HG03175 (cell line): ENCODE measurements around the gene ABHD11.
A peak's percentile ranks its signal among the peaks of the same experiment; 100 is the strongest.
"Not testable (repeated sequence)": the region's sequence is repeated elsewhere in the genome, so short reads cannot be mapped to it uniquely, and the experiment has no call there.

Source experiments
- ATAC-seq: cut with Tn5 transposase; IDR thresholded peaks from one replicate; pipeline ENCODE4 v1.9.1; 2021; ENCODE audit warnings: mild to moderate bottlenecking, moderate library complexity; ENCODE audit not compliant: unreplicated experiment

The ABHD11 gene

GRCh38 chr7:73738612-73739386 lies at the start of gene ABHD11:
Gene ABHD11, minus strand, starts transcription at chr7:73738802. Its CDS starts 32 bp downstream, at chr7:73738770.
- ATAC-seq = peak; percentile 86

- not testable (repeated sequence) for ATAC-seq
Observed at GRCh38 chr7:73787786-73788048, 49.1 kb upstream of the ABHD11 start.

DNA sequence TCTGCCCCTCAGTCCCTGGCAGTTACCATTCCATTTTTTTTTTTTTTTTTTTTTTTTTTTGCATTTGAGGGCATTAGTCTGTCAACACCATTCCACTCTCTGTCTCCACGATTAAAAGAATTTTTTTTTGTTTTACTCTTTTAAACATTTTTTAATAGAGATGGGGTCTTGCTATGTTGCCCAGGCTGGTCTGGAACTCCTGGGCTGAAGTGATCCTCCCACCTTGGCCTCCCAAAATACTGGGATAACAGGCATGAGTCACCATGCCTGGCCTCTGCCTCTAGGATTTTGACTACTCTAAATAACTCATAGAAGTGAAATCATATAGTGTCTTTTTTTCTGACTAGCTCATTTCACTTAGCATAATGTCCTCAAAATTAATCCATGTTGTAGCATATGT lies 48.0 kb upstream of the ABHD11 start:
- ATAC-seq = no peak

- ATAC-seq = no peak
Observed at GRCh38 chr7:73779517-73779916, 40.9 kb upstream of the ABHD11 start.

DNA sequence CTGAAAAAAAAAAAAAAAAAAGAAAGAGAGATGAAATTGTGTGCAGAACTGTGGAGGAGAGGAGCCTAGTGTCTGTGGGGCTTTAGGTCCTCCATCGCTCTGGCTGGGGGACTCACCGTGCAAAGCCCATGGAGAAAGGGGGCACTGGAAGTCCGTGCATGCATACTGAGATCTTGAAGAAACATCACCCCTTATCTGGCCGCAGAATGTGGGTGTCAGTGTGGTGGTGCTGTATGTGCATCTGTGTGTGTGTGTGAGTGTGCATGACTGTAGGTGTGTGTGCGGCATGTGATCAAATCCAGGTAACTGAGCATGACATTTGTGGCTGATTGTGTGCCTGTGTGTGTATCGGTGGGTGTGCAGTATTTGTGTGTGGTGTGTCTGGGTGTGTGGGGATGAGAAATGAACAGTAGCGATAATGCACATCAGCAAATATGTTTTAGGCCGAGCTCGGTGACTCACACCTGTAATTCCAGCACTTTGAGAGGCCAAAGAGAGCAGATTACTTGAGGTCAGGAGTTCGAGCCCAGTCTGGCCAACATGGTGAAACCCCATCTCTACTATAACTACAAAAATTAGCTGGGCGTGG lies 40.3 kb upstream of the ABHD11 start:
- no peak for ATAC-seq

DNA sequence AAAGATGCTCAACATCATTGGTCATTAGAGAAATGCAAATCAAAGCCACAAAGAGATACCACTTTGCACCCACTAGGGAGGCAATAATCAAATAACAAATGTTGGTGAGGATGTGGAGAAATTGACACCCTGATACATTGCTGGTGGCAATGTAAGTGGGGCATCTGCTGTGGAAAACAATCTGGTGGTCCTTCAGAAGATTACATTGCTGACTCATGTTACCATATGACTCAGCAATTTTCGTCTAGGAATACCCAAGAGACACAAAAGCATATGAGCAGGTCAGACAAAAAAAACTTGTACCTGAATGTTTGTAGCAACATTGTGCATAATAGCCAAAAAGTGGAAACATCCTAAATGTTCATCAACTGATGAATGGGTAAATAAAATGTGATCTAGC lies 36.3 kb upstream of the ABHD11 start:
- ATAC-seq = no peak

DNA sequence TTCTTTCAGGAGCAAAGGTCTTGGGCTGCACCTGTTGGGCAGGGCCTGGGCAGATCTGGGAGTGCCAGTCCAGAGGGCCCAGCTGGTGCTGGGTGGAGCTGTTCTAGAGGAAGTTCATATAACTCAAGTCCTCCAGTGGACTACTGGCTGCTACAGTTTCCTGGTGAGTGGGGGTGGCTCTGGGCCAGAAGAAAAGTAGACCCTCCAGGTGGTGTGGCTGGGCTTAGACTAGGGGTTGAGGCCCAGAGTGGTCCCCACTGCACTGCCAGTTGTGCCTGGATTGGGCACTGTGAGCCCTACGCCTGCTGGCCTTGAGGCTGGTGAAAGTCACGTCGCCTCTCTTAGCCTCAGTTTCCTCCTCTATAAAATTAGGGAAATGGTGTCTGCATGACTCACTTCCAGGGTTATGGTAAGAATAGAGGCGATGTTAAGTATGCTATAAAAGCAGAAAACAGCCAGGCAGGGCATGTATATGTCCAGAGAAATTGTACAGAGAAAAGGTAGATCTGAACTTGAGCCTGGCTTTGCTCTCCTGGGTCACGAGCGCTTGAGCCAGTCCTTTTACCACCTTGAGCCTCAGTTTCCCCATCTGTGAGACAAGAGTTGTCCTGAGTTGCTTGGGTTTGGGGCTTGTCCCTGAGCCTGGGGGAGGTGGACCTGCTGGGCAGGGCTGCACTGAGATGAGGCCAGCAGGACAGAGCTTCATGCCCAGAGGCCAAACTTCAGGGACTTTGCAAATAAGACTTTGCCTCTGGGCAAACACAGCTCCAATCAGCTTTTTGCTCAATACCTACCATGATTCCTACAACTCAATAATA lies 35.3 kb upstream of the ABHD11 start:
- ATAC-seq = no peak

DNA sequence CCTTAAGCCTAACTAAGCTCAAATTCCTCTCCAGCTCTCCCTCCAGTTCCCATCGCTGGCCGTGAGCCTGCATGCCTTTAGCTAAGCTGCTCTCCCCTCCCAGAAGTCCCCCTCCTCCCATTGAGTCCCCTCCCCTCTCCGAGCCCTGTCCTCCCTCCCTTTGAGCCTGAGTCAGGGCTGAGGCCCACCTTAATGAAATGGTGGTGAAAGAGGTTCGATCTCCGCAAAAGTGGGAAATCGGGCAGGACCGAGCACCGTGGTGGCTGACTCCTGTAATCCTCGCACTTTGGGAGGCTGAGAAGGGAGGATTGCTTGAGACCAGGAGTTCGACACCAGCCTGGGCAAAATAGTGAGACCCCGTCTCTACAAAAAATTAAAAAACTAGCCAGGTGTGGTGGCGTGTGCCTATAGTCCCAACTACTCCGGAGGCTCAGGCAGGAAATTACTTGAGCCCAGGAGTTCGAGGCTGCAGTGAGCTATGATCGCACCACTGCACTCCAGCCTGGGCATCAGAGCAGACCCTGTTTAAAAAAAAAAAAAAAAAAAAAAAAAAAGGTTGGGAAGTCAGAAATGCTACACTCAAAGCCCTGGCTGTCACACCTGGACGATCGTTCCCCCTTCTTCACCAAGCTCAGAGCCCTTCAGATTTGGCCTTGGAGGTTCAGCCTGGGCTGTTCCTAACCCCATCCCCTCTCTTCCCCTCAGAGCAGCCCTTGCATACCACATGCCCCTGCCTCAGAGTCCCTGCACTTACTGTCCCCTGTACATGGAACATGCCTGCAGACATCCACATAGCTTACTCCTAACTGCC lies 32.5 kb upstream of the ABHD11 start:
- ATAC-seq = no peak

GRCh38 chr7:73770002-73770859 lies 31.6 kb upstream of the ABHD11 start, which contains the start of gene CLDN3:
Gene CLDN3, minus strand, starts transcription at chr7:73770270. Its CDS starts 221 bp downstream, at chr7:73770049.
- no peak for ATAC-seq

DNA sequence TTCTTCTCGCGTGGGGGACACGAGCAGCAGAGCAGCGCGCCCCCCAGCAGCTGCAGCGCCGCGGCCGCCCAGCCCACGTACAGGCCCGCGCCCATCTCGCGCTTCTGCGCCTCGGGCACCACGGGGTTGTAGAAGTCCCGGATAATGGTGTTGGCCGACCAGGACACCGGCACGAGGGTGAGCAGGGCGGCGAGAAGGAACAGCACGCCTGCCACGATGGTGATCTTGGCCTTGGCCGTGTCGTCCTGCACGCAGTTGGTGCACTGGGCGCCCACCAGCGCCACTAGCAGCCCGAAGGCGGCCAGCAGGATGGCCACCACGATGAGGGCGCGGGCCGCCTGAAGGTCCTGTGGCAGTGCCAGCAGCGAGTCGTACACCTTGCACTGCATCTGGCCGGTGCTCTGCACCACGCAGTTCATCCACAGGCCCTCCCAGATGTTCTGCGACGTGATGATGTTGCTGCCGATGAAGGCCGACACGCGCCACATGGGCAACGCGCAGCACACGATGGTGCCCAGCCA lies 30.9 kb upstream of the ABHD11 start:
- no peak for ATAC-seq

DNA sequence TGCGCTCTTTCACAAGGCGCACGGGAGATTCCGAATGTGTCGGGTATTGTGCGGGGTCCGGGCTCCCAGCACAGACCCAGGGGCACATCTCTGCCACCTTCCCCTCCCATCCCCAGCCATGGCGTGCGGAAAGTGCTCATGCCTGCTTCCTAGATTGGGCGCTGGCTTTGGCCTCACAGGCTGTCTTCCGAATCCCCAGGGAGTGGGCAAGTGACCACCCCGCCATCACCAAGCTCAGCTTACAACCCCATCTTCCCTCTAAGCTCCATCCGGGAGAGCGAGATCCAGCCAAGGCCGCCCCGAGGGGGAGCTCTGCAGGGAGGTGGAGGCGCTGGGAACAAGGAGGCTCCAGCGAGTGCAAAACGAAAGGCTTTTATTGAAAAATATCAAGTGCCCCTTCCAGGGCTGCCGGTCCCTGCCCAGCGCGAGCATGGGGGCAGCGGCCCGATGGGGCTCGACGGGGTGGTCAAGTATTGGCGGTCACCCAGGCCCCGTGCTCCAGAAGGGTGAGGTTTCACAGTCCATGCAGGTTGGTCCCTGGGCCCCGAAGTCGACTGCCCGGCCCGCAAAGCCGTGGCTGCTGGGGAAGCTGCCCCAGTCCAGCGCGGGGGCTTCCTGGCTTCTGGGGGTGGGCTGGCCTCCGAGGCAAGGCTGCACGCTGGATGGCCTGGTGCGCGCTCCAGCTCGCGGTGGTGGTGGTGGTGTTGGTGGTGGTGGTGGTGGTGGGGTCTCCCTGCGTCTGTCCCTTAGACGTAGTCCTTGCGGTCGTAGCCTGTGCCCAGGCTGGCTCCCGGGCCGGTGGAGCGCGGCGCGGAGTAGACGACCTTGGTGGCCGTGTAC lies 30.3 kb upstream of the ABHD11 start:
- ATAC-seq = no peak

DNA sequence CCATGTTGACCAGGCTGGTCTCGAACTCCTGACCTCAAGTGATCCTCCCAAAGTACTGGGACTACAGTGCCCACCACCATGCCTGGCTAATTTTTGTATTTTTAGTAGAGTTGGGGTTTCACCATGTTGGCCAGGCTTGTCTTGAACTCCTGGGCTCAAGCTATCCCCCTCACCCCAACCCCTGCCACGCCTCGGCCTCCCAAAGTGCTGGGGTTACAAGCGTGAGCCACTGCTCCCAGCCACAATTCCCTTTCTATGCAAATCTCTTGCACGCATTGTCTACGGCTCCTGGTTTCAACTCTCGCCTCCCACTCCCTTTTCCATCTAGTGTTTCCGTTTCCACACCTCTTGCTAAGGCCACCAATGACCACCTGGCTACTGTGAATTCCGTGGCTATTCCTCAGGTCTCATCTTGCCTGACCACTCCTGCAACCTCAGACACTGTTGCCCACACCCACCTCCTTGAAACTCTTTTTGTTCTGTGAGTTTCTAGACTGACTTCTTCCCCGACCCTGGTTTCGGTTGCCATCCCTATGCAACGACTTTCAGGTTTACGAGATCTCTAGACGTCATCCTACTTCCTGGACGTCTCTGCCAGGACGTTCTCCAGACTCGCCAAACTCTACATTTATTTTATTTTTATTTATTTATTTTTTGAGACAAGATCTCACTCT lies 28.1 kb upstream of the ABHD11 start:
- ATAC-seq = no peak

DNA sequence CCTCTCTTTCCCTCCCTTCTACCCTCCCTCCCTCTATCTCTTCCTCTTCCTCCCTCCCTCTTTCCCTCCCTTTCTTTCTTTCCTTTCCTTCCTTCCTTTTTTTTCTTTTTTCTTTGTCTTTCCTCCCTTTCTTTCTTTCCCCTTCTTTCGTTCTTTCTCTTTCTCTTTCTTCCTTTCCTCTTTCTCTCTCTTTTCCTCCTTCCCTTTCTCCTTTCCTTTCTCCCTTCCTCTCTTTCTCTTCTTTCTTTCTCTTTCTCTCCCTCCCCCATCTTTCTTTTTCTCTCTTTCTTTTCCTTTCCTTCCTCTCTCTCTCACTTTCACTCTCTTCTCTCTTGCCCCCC lies 24.0 kb upstream of the ABHD11 start:
- ATAC-seq = no peak

- no peak for ATAC-seq
Observed at GRCh38 chr7:73761854-73762658, 23.5 kb upstream of the ABHD11 start.

DNA sequence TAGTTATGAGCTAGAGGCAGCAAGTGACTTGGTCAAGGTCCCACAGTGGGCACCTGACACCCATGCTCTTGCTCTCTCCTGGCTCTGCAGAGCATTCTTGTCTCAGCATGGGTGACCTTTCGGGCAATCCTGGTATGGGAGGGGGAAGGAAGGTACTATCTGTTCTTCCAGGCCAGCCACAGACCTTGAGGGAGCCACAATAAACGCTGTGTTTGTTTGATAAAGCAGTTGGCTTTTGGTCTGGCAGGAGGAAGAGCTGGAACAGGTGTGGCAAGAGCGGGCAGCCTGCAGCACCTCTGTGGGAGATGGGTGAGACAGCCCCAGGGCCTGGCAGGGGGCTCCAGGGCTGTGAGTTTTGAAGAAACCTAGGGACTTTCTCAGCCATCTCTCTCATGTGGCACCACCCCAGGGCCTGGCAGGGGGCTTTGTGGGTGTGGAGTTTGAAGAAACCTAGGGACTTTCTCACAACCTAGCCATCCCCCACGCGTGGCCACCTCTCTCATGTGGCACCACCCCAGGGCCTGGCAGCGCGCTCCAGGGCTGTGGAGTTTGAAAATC lies 20.1 kb upstream of the ABHD11 start:
- no peak for ATAC-seq

GRCh38 chr7:73749931-73750776 lies 11.6 kb upstream of the ABHD11 start:
- ATAC-seq = no peak

- ATAC-seq = no peak
Observed at GRCh38 chr7:73746378-73746777, 7.8 kb upstream of the ABHD11 start.
